ENCODE data around the gene VPS9D1. TPM values are rescaled to one million over a fixed set of nuclear protein-coding genes. Genes with fewer than 3 reads are reported as not detected.

VPS9D1 gene
- polyA plus RNA-seq, 6 donors from 2014 or later: 0.14 to 0.88 (median 0.51) TPM; not detected in 1

- H3K4me3 Mint-ChIP-seq: no peak overlapping the region
- ATAC-seq (ENCODE audit: low read depth in 2 of 2): no peak
- H3K36me3 Mint-ChIP-seq: no peaks in the 10 kb centered on the region
- no peak overlapping the region for H3K27ac Mint-ChIP-seq
- no peak for DNase-seq
- H3K27me3 Mint-ChIP-seq: no peaks in the 10 kb centered on the region
- peaks cover 15 to 20% (median 19%) of the 10 kb centered on the region in 3 donors for H3K4me1 Mint-ChIP-seq
- no peaks in the 10 kb centered on the region for H3K9me3 Mint-ChIP-seq
Observed at GRCh38 chr16:89729293-89729692, 8.6 kb upstream of the VPS9D1 start.

GRCh38 chr16:89727406-89728120 lies 6.9 kb upstream of the VPS9D1 start:
- DNase-seq: no peak

GRCh38 chr16:89723279-89724250 lies 2.9 kb upstream of the VPS9D1 start:
- peaks cover 0 to 7% of the 10 kb centered on the region in 2 donors for H3K36me3 Mint-ChIP-seq
- DNase-seq: no peak
- peak overlapping the region; percentile 74 to 95 (median 90) for H3K4me3 Mint-ChIP-seq
- H3K9me3 Mint-ChIP-seq: no peaks in the 10 kb centered on the region
- H3K4me1 Mint-ChIP-seq: peaks cover 22 to 33% (median 24%) of the 10 kb centered on the region in 3 donors
- ATAC-seq (ENCODE audit: low read depth in 2 of 2): no peak
- no peaks in the 10 kb centered on the region for H3K27me3 Mint-ChIP-seq
- peak overlapping the region in 4 of 6 donors; percentile 14 to 98 (median 93) for H3K27ac Mint-ChIP-seq

More at GRCh38 chr16:89727406-89728120, 6.9 kb upstream of the VPS9D1 start:
- Mint-ChIP-seq H3K27ac (peak overlapping the region in 1 of 6 donors; percentile 49), H3K36me3 (peaks cover 0 to 7% of the 10 kb centered on the region in 2 donors), H3K4me1 (peaks cover 19 to 30% (median 24%) of the 10 kb centered on the region in 3 donors), H3K27me3 (no peaks in the 10 kb centered on the region), H3K4me3 (no peak overlapping the region), H3K9me3 (no peaks in the 10 kb centered on the region)
- no peak for ATAC-seq (ENCODE audit: low read depth in 2 of 2)

- ATAC-seq (ENCODE audit: low read depth in 2 of 2) (peak in 1 of 2 donors; percentile 7), DNase-seq (peak; percentile 34)
- Mint-ChIP-seq H3K36me3 (peaks cover 0 to 7% of the 10 kb centered on the region in 2 donors), H3K27me3 (no peaks in the 10 kb centered on the region), H3K9me3 (no peaks in the 10 kb centered on the region), H3K4me3 (peak overlapping the region; percentile 74 to 95 (median 90)), H3K27ac (peak overlapping the region; percentile 78 to 98 (median 93)), H3K4me1 (peaks cover 24 to 33% (median 31%) of the 10 kb centered on the region in 3 donors)
Observed at GRCh38 chr16:89722392-89723278, 1.9 kb upstream of the VPS9D1 start.

GRCh38 chr16:89721546-89722391 lies 1.1 kb upstream of the VPS9D1 start:
- Mint-ChIP-seq H3K9me3 (no peaks in the 10 kb centered on the region), H3K4me3 (peak overlapping the region; percentile 74 to 95 (median 90)), H3K4me1 (peaks cover 24 to 28% (median 27%) of the 10 kb centered on the region in 3 donors), H3K27ac (peak overlapping the region; percentile 58 to 98 (median 80)), H3K27me3 (no peaks in the 10 kb centered on the region), H3K36me3 (peaks cover 0 to 7% of the 10 kb centered on the region in 2 donors)
- ATAC-seq (ENCODE audit: low read depth in 2 of 2) (peak; percentile 68), DNase-seq (peak; percentile 89)

GRCh38 chr16:89720551-89720812 lies 216 bp downstream of the VPS9D1 start:
- no peaks in the 10 kb centered on the region for H3K9me3 Mint-ChIP-seq
- peak overlapping the region; percentile 70 to 89 (median 83) for H3K4me3 Mint-ChIP-seq
- peak overlapping the region in 3 of 6 donors; percentile 79 to 91 (median 82) for H3K27ac Mint-ChIP-seq
- DNase-seq: no peak
- no peaks in the 10 kb centered on the region for H3K27me3 Mint-ChIP-seq
- H3K4me1 Mint-ChIP-seq: peaks cover 24 to 28% (median 27%) of the 10 kb centered on the region in 3 donors
- ATAC-seq (ENCODE audit: low read depth in 2 of 2): no peak
- H3K36me3 Mint-ChIP-seq: peaks cover 0 to 7% of the 10 kb centered on the region in 2 donors

- H3K36me3 Mint-ChIP-seq: peaks cover 0 to 3% of the 10 kb centered on the region in 2 donors
- no peak for DNase-seq
- peak overlapping the region in 3 of 8 donors; percentile 5 to 60 (median 56) for H3K4me3 Mint-ChIP-seq
- no peaks in the 10 kb centered on the region for H3K27me3 Mint-ChIP-seq
- H3K9me3 Mint-ChIP-seq: no peaks in the 10 kb centered on the region
- H3K4me1 Mint-ChIP-seq: peaks cover 13 to 20% (median 17%) of the 10 kb centered on the region in 3 donors
- no peak for ATAC-seq (ENCODE audit: low read depth in 2 of 2)
- peak overlapping the region in 2 of 6 donors; percentile 41 to 88 for H3K27ac Mint-ChIP-seq
Observed at GRCh38 chr16:89717688-89718505, 2.8 kb downstream of the VPS9D1 start.

- H3K27me3 Mint-ChIP-seq: no peaks in the 10 kb centered on the region
- H3K9me3 Mint-ChIP-seq: no peaks in the 10 kb centered on the region
- DNase-seq (no peak), ATAC-seq (ENCODE audit: low read depth in 2 of 2) (no peak)
- no peaks in the 10 kb centered on the region for H3K36me3 Mint-ChIP-seq
- H3K4me3 Mint-ChIP-seq: peak overlapping the region in 1 of 8 donors; percentile 12
- H3K4me1 Mint-ChIP-seq: peaks cover 8 to 15% (median 11%) of the 10 kb centered on the region in 3 donors
- H3K27ac Mint-ChIP-seq: peak overlapping the region in 1 of 6 donors; percentile 88
Observed at GRCh38 chr16:89716916-89717687, 3.6 kb downstream of the VPS9D1 start.

- ATAC-seq (ENCODE audit: low read depth in 2 of 2) (no peak), DNase-seq (no peak)
- no peaks in the 10 kb centered on the region for H3K36me3 Mint-ChIP-seq
- peak overlapping the region in 1 of 6 donors; percentile 47 for H3K27ac Mint-ChIP-seq
- no peaks in the 10 kb centered on the region for H3K27me3 Mint-ChIP-seq
- no peak overlapping the region for H3K4me3 Mint-ChIP-seq
- H3K9me3 Mint-ChIP-seq: no peaks in the 10 kb centered on the region
- H3K4me1 Mint-ChIP-seq: peaks cover 8 to 15% (median 11%) of the 10 kb centered on the region in 3 donors
Observed at GRCh38 chr16:89716493-89716892, 4.2 kb downstream of the VPS9D1 start.

GRCh38 chr16:89712274-89712781 lies 8.4 kb downstream of the VPS9D1 start:
- no peaks in the 10 kb centered on the region for H3K27me3 Mint-ChIP-seq
- H3K9me3 Mint-ChIP-seq: no peaks in the 10 kb centered on the region
- no peaks in the 10 kb centered on the region for H3K36me3 Mint-ChIP-seq
- ATAC-seq (ENCODE audit: low read depth in 2 of 2): no peak
- DNase-seq: no peak
- H3K4me3 Mint-ChIP-seq: peak overlapping the region; percentile 21 to 89 (median 68)
- H3K4me1 Mint-ChIP-seq: no peaks in the 10 kb centered on the region
- peak overlapping the region in 2 of 6 donors; percentile 47 to 68 for H3K27ac Mint-ChIP-seq
